ENCODE data around the gene ARHGAP11A. TPM values are rescaled to one million over a fixed set of nuclear protein-coding genes. Genes with fewer than 3 reads are reported as not detected.

The ARHGAP11A gene
- total RNA-seq, 1 experiment from 2014 or later, result 102 TPM

DNA sequence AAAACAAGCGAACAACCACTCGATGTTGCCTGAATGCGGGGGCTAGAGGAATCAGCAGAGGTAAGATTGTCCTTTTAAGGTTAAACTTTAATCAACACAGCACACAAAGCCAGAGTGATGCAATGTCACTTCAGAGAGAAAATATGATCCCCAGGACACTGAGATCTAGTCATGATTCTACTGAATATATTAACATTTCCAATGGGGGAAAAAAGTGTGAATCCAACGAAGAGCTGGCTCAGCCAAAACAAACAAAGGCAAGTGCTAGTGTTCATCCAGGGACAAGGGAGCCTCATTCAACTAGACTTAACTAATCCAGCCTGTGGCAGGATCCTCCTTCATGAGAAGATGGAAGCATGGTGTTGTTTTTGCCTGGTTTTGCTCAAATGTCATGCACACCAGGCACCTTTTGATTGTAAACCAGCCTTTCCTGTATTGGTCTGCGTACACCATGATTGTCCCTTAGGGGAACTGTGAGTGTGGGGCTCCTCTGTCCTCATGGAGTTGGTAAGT, 62.0 kb downstream of the ARHGAP11A start:
- no TSS peak for BruUV-seq (replicated peaks)
- no peak for ATAC-seq

More for the DNA sequence above, 62.0 kb downstream of the ARHGAP11A start:
- Histone ChIP-seq H3K27me3 (ENCODE audit: insufficient read depth, low read length) (no peaks in the 10 kb centered on the region), H3K4me2 (ENCODE audit: low read length) (no peak overlapping the region), H3K9ac (ENCODE audit: low read length) (no peak overlapping the region), H3K79me2 (ENCODE audit: insufficient read depth, low read length) (no peaks in the 10 kb centered on the region), H3K9me2 (ENCODE audit: insufficient read depth) (no peaks in the 10 kb centered on the region), H2AFZ (ENCODE audit: low read depth, low read length, poor library complexity, severe bottlenecking) (no peak overlapping the region), H3K27ac (ENCODE audit: low read depth, low read length) (no peak overlapping the region), H3K4me1 (ENCODE audit: control insufficient read depth in 1 of 2, insufficient read depth in 2 of 2, low read length in 2 of 2) (no peaks in the 10 kb centered on the region), H3K4me3 (replicated peaks in 1 of 2; ENCODE audit: low read depth in 1 of 2, low read length in 2 of 2) (no peak overlapping the region), H3K36me3 (ENCODE audit: control insufficient read depth in 1 of 2, insufficient read depth in 2 of 2, low read length in 2 of 2) (no peaks in the 10 kb centered on the region), H3K9me3 (ENCODE audit: control insufficient read depth in 1 of 2, insufficient read depth in 1 of 2, low read depth in 1 of 2, low read length in 2 of 2) (no peaks in the 10 kb centered on the region), H4K20me1 (ENCODE audit: insufficient read depth) (no peaks in the 10 kb centered on the region)
- DNase-seq (ENCODE audit: low read depth, low spot score), result no peak
- intact Hi-C loops (cut with micrococcal nuclease), result no loop called here
- ChIA-PET POLR2A (no interaction called here), RAD21 (ENCODE audit: low non-redundant PET in 1 of 2, low total read pairs in 2 of 2, uncharacterized antibody in 2 of 2, unreplicated experiment in 2 of 2) (no interaction called here), CTCF (no interaction called here)
- TF ChIP-seq RAD21 (IDR thresholded peaks at IDR 0.05; ENCODE audit: low read depth) (no peak), CBX3 (IDR thresholded peaks at IDR 0.05; ENCODE audit: low read depth) (no peak), ZFX (IDR thresholded peaks at IDR 0.05) (no peak), FOSL1 (IDR thresholded peaks at IDR 0.05; ENCODE audit: low read depth) (no peak), EZH2phosphoT487 (IDR thresholded peaks at IDR 0.05; ENCODE audit: borderline replicate concordance) (no peak), YY1 (IDR thresholded peaks at IDR 0.05; ENCODE audit: extremely low read depth, insufficient replicate concordance, low read depth, low read length) (no peak)
- TF ChIP-seq, protein P1, sequence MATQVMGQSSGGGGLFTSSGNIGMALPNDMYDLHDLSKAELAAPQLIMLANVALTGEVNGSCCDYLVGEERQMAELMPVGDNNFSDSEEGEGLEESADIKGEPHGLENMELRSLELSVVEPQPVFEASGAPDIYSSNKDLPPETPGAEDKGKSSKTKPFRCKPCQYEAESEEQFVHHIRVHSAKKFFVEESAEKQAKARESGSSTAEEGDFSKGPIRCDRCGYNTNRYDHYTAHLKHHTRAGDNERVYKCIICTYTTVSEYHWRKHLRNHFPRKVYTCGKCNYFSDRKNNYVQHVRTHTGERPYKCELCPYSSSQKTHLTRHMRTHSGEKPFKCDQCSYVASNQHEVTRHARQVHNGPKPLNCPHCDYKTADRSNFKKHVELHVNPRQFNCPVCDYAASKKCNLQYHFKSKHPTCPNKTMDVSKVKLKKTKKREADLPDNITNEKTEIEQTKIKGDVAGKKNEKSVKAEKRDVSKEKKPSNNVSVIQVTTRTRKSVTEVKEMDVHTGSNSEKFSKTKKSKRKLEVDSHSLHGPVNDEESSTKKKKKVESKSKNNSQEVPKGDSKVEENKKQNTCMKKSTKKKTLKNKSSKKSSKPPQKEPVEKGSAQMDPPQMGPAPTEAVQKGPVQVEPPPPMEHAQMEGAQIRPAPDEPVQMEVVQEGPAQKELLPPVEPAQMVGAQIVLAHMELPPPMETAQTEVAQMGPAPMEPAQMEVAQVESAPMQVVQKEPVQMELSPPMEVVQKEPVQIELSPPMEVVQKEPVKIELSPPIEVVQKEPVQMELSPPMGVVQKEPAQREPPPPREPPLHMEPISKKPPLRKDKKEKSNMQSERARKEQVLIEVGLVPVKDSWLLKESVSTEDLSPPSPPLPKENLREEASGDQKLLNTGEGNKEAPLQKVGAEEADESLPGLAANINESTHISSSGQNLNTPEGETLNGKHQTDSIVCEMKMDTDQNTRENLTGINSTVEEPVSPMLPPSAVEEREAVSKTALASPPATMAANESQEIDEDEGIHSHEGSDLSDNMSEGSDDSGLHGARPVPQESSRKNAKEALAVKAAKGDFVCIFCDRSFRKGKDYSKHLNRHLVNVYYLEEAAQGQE (IDR thresholded peaks at IDR 0.05; ENCODE audit: low read depth), result no peak
- TF ChIP-seq, protein P2, sequence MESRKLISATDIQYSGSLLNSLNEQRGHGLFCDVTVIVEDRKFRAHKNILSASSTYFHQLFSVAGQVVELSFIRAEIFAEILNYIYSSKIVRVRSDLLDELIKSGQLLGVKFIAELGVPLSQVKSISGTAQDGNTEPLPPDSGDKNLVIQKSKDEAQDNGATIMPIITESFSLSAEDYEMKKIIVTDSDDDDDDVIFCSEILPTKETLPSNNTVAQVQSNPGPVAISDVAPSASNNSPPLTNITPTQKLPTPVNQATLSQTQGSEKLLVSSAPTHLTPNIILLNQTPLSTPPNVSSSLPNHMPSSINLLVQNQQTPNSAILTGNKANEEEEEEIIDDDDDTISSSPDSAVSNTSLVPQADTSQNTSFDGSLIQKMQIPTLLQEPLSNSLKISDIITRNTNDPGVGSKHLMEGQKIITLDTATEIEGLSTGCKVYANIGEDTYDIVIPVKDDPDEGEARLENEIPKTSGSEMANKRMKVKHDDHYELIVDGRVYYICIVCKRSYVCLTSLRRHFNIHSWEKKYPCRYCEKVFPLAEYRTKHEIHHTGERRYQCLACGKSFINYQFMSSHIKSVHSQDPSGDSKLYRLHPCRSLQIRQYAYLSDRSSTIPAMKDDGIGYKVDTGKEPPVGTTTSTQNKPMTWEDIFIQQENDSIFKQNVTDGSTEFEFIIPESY (IDR thresholded peaks at IDR 0.05; ENCODE audit: extremely low read depth, insufficient replicate concordance, low read length), result no peak
- TF ChIP-seq, protein P3, sequence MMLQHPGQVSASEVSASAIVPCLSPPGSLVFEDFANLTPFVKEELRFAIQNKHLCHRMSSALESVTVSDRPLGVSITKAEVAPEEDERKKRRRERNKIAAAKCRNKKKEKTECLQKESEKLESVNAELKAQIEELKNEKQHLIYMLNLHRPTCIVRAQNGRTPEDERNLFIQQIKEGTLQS (IDR thresholded peaks at IDR 0.05), result no peak

Measured in HCT116 (cell line).